SHP77 (cell line): Measurements from ENCODE around the gene EPS8L3.

Experiments
- DNase-seq, 2 experiments: peaks; one replicate each; lab custom pipeline; 2025; lab: John Stamatoyannopoulos, UW

EPS8L3 gene

DNA sequence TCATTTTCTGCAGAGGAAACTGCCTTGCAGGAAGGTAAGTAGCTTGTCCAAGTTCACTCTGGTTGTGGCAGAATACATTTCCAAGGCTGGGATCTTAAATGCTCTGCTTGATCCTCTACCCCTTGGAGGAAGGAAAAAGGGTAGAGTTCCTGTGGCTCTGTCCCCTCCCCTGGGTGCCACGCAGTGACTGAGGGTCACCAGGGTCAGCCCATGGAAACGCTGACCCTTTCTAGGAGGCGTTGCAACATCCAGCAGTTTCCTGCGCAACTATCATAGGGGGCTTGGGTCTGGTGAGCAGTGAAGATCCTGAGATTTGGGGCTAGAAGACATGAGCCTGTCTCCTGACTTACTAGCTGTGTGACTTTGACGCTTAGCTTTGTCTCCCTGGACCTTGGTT lies 29.4 kb upstream of the EPS8L3 start:
- no peak for DNase-seq

DNA sequence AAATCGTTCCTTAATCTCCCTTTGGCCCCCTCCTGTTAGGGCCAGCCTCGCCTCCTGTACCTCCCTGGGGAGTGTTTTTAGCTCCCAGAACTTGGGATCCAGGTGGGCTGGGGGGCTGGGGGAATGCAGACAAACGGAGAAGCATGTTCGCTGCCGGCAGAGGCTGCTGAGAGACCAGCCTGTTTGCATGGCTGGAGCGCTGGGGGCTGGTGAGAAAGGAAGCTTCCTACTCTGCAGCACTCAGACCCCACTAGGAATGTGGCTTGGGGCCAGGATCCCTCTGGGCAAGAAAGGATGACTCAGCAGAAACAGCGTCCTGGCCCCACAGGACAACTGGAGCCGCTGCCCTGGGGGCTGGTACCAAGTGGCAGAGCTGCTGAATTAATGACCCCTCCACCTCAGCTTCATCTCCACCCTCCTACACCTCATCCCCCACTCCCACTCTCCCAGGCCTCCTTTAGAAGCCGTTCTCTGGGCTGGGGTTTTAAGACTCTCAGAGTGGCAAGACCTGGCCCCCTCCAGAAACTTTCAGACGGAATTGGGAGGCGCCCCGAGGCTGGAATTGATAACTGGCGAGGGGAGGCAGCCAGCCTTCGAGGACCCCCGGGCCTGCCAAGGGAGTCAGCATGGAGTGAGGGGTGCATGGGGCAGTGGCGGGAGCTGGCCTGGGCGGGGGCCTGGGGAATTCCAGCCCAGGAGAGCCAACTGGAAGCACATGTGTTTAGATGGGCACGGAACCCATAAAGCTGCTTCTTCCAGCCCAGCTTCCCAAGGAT lies 28.5 kb upstream of the EPS8L3 start:
- DNase-seq = peak; percentile 26 to 58

- DNase-seq = no peak
Measured at GRCh38 chr1:109791495-109792043, 27.8 kb upstream of the EPS8L3 start.

DNA sequence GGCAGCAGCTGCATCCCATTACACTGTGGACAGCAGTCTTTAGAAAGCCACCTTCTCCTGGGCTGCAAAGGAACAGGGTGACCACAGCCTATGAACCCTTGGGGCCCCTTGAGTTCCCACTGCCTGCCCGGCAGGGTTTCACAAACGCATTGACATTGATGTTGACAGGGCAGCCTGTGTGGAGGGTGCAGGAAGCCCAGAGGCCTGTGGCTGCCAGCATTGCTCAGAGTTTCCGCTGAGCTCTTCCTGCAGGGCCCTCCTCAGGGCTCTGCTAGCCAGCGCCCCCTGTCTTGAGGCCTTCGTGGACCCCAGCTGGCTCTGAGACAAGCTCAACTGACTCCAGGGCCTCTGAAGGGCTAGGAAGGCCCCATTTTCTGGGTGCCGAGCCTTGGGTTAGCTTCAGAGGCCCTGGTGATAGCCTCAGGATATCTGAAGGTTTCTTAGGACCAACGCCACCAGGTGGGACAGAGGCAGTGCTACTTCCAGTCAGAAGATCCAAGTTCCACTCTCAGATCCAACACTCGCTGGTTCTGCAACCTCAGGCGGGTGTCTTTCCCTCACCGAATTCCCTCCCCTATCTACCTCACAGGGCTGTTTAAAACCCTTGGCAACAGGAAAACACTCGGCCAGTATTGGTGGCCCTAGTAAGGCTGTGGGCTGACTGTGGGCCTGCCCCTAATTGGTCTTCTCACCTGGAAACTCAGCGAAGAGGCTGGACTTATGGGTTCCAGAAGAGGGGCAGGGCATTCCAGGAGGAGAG lies 27.2 kb upstream of the EPS8L3 start:
- no peak for DNase-seq

- no peak for DNase-seq
Measured at GRCh38 chr1:109790329-109790728, 26.6 kb upstream of the EPS8L3 start.

DNA sequence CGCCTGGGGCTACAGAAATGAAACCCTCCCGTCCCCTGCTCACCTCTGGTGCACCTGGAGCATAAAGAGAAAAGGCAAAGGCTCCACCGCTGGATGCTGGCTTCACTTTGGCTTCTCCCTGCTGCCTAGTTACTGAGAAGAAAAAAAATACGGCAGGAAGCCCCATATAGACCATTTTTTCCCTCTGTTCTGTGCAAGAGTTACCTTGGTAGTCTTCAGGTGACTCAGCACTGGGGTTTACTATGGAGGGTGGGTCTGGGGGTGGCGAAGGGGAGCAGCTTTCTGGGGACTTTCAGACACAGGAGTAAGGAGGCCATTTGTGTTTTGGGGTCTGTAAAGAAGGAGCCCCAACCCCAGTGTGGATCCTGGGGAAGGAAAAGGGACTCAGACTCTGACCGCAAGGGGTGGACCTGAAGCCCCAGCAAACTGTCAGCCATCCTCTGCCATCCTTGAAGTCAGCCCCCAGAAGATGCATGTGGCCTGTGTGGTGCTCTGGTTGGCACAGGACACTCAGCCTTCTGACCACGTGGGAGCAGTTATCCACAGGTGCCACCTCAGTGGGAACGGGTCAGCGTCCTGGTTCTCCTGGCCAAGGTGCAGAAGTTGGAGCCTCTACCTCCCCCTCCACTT lies 25.9 kb upstream of the EPS8L3 start:
- DNase-seq = no peak

- DNase-seq = peak in 1 of 2 experiments; percentile 33
Measured at GRCh38 chr1:109788695-109789521, 25.2 kb upstream of the EPS8L3 start.

GRCh38 chr1:109787845-109788601 lies 24.3 kb upstream of the EPS8L3 start:
- no peak for DNase-seq

DNA sequence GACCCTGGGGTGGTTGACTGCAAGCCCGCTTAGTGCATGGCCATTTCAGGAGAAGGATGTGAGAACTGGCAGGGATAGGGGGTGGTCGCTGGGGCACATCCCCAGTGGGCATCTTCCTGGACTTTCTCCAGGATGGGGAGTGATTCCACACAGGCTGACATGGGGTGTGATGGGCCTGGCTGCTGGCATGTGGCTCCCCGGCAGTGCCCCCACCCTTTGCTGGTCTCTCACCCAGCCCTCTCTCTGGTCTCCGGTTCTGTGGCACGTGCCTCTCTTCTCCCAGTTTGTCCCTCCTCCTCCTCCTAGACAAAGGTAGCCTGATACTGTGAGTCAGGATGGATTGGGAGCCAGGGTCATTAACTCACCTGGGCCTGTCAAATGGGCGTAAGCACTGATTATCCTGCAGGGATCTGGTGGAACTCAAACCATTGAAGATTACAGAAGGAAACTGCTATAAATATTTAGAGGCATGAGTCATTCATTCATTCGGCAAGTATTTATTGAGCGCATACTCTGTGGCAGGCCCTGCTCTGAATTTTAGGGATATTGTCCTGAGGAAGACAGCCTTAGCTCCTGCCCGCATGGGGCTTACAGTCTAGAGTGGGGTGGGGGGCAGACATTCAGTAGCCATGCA lies 23.6 kb upstream of the EPS8L3 start:
- DNase-seq = no peak

DNA sequence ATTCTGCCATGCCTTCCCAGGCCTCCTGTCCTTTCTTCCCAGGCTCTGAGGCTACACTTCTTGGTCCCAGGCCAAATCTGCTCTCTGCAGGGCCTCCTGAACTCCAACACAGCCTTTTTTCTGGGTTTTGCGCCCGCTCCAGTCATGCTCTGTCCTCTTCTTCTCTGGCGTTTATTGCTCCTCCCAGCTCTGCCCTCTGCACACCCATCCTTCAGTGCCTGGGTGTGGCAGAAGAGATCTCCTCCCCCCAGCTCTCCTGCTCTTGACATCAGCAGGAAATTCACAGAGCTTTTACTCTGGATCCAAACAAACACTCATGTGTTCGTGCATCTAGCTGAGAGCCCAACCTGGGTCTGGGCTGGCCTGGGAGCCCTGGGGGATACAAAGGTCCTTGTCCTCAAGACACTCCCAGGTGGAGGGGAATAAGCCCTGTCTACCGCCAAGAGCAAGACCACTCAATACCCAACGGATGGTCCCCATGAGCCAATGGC lies 22.9 kb upstream of the EPS8L3 start:
- DNase-seq = no peak

DNA sequence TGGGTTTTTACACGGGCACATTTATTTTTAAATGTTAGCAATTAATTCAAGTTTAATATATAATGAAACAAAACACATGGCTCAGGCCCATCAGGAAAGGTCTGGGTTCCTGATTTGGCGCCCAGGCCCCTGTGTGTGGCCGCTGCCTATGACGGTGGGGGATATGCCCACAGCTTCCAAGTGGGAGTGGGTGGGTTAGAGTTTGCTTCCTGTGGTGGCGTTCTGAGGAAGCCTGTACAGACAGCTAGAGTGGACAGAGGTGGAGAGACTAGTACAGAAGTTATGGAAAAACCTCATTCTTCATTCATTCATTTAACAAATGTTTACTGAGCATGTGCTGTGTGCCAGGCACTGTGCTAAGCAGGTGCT lies 22.4 kb upstream of the EPS8L3 start:
- DNase-seq = no peak

DNA sequence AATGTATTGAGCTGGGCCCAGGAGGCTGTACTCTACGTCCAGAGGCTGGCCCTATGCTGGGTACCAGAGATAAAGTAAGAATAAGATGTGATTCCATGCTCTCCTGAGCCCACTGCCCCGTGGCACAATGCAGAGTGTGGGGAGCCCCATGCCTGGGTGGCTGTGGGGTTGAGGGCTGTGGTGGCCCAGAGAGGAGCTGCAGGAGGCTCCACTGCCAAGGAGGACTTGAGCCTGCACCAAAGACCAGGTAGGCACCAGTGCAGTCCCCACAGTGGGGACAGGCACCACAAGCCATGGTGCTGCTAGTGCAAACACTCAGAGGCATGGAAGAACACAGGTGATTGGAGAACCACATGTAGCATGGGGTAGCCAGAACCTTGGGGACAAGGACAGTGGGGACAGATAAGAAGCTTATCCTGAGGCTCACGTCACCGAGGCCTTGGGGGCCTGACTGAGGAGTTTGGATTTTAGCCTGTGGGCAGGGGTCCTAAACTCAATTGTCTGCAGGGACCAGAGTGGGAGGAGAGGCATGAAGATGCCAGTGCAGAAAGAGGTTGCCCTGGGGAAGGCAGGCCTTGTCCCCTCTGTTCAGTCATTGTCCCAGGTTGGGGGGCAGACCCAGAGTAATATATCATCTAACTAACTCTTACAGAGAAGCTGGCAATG lies 21.9 kb upstream of the EPS8L3 start:
- DNase-seq = no peak

DNA sequence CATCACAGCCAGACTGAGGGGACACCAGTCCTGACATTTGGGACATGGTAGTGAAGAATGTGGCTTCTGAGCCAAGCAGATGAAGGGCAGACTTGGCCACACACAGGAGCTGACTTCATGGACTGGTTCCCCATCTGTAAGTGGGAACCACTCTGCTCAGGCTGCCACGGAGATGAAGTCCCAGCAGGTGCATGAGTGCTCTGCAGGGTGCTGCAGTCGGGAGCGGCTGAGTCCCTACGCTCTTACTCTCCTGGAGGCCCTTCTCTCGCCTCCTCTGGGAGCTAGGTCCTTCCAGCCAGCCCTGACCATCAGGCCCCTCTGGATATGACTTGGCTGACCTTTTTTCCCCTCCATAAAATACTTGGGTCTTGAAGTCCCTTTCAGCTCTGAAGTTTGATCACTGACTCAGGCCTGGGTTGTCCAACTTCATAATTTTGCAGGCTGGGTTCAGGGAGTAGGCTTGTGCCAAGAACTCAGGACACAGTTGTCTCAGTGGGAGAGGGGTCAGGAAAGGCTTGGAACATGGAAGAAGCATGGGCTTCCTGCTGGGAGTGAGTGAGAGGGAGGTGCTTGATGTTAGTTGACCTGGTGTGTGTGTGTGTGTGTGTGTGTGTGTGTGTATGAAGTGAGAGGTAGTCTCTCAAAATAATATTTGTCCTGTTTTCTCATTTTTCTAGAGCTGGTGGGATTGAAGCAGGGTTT lies 21.0 kb upstream of the EPS8L3 start:
- DNase-seq = no peak

DNA sequence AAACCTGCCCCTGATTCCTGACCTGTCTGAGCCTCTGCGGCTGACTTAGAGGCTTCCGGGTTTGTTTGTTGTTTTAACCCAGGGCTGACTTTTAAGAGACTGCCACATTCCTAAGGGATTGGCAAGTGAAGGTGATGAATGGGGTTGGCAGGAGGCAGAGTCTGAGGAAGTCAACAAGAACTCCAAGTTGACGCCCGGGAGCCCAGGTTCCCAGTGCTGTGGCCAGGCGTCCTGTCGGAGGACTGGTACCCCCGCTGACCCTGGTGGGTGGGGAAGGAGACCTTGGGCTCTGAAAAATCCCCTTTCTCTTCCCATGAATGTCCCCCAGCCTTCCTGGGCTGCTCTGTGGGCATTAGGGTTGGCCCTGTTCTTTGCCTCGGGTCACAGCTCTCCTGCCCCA lies 19.7 kb upstream of the EPS8L3 start:
- no peak for DNase-seq

- no peak for DNase-seq
Measured at GRCh38 chr1:109782927-109783326, 19.2 kb upstream of the EPS8L3 start.

DNA sequence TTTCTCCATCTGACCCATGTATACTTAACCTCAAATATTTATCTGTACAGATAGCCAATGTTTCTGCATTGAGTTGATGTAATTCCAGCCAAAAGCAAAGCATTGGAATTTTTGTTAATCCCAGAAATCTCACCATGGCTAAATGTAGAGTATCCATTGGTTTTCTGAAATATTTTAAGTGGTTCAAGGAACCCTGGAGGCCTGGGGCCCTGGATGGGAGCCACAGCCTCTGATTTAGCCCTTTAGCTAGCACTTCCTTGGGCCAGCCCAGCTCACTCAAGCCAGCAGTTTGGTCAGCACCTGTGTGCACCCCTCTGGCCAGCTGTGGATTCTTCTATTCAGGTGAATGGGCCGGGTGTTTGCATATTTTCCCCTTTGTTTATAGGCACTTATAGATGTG lies 18.8 kb upstream of the EPS8L3 start:
- no peak for DNase-seq

- DNase-seq = no peak
Measured at GRCh38 chr1:109781806-109782205, 18.1 kb upstream of the EPS8L3 start.

DNA sequence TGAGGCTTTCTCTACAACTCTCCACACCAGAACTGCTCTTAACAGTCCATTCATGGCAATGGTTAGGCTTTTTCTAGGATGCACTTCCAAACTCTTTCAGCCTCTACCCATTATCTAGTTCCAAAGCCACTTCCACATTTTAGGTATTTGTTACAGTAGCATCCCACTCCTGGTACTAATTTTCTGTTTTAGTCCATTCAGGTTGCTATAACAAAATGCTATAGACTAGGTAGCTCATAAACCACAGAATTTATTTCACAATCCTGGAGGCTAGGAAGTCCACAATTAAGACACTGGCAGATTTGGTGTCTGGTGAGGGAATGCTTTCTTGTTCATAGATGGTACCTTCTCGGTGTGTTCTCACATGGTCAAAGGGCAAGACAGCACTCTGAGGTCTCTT lies 17.3 kb upstream of the EPS8L3 start:
- DNase-seq = no peak

DNA sequence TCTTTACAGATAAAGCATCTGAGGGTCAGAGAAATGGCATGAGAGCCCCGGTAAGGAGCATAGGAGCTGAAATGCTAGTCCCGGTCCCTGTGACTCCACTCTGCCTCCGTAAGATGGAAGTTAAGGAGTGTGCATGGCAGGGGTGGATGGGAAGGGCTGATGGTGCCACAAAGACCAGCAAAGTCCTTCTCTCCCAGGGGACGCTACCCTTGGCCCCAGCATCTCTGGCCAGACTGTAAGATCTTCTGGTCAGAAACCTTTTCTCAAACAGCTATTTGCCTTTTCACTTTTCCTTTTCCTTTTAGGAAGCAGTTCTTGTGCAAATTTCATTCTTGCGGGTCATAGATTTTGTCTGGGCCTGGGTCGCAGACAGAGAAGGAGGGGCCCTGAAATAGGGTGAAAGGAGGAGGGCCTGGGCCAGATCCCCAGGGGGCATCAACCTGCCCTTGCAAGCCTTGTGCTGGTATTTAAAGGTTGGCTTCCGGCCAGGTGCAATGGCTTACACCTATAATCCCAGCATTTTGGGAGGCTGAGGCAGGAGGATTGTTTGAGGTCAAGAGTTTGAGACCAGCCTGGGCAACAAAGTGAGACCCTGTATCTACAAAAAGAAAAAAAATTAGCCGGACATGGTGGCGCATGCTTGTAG lies 14.4 kb upstream of the EPS8L3 start:
- DNase-seq = no peak
